H1 (cell line): ENCODE data around the gene NGEF. TPM values are rescaled to one million over a fixed set of nuclear protein-coding genes. Genes with fewer than 3 reads are reported as not detected.

ENCODE experiments used
- CBX5 ChIP-seq: fragments of 300-800, 300-1000 bp; sonication (generic); IDR thresholded peaks from 2 replicates; pipeline ENCODE4 v1.7.1; 2016; ENCODE audit warnings: antibody characterized with exemption, low read length, low read depth
- KDM5A ChIP-seq: fragments of 200-600 bp; IDR thresholded peaks from 2 replicates; pipeline ENCODE4 v1.7.1; 2012; ENCODE audit warnings: mild to moderate bottlenecking, low read length, inconsistent platforms, mixed read lengths
- MAFK ChIP-seq: IDR thresholded peaks from 2 replicates; pipeline ENCODE4 v1.6.1; 2012; ENCODE audit warnings: low read depth, mild to moderate bottlenecking, improper control_type of control experiment, low read length
- SRF ChIP-seq: IDR thresholded peaks from 2 replicates; pipeline ENCODE4 v1.6.1; 2011; ENCODE audit warnings: mild to moderate bottlenecking, low read depth, low read length, moderate library complexity
- TAF1 ChIP-seq: IDR thresholded peaks from 2 replicates; pipeline ENCODE4 v1.6.1; 2011; ENCODE audit warnings: mild to moderate bottlenecking, low read depth, low read length
- polyA plus RNA-seq, 7 experiments: library from polyadenylated mRNA; depleted of rRNA in 3 of 7; stranded (reverse) in 5 of 7; unstranded in 2 of 7; fragments of >200 nt in 5 of 7; fragments of 200-250 nt in 2 of 7; gene quantifications; 1 replicate in 5 of 7; 2 replicates in 1 of 7; 4 replicates in 1 of 7; pipeline versions ENCODE4 v1.2.1 to v1.2.3, GENCODE V29; 2011 to 2013; ENCODE audit warnings: missing spikeins in 2 of 7, mixed read lengths in 2 of 7
- total RNA-seq: library from RNA; stranded (reverse); fragmentation: NEBNext Ultra II Directional; extraction: Animal tissue kit (Norgen Biotek cat#: 25700); gene quantifications from 2 replicates; pipeline ENCODE4 v1.2.1, GENCODE V29; 2021

The NGEF gene
- total and polyA plus RNA-seq, 2 of the 8 experiments (the other 6 are each of a cell fraction or from before 2014, with no cell fraction given), result 2.7 to 3.2 TPM

DNA sequence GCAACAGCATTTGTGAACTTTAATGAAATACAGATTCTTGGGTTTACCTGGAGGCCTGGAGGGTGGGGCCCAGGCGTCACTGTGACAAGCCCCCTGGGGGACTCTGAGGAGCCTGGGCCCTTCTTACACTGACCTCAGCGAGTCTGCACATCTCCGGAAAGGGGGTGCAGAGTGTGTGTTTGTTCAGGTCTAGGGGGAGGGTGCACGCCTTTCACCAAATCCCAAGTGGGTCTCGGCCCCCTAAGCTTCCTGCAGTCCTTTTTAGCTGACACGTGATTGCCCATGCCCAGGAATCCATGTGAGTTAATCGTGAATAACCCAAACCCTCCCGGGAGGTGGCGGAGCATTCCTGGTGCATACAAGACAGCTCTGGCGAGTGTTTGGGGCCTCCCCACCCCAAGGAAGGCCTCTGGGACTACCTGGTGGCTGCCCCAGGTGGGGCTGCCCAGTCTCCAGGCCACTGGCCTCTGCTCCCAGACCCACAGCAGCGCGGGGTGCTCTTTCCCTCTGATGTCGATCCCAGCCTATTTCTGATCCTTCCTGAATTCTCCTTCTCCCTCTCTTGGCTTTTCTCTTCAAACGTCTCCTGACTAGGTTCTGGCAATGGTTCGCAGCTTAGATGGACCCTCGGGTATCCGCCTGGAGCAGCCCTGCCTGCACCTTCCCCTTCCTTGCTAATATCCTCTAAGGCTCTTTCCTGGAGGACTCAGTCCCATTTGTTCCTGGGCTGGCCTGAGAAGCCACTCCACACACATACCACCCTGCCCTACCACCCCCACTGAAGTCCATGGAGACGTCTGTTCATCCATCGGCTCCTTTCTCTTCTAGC lies 10.0 kb downstream of the NGEF start (continued):
- TF ChIP-seq MAFK (no peak), SRF (no peak), TAF1 (no peak), KDM5A (no peak), CBX5 (no peak)
